Neural cell (in vitro differentiated cells): ENCODE data around the gene KDM1B. TPM values are rescaled to one million over a fixed set of nuclear protein-coding genes. Genes with fewer than 3 reads are reported as not detected.

Experiments
- H2AFZ ChIP-seq: fragments of 200-600, 300-800 bp; sonication (generic), shearing (Covaris generic); 2 replicates; pipeline ENCODE4 v1.6.0; 2014; ENCODE audit warnings: low read depth, mild to moderate bottlenecking, antibody characterized with exemption, low read length, moderate library complexity
- H3F3A ChIP-seq: fragments of 200-600 bp; shearing (Covaris generic); 2 replicates; pipeline ENCODE4 v1.6.1; 2016; ENCODE audit warnings: mild to moderate bottlenecking, moderate library complexity, mixed read lengths, antibody characterized with exemption, low read length; ENCODE audit not compliant: insufficient read depth, poor library complexity, severe bottlenecking
- H3K27ac ChIP-seq: fragments of 200-600, 300-800 bp; sonication (generic), shearing (Covaris generic); 2 replicates; pipeline ENCODE4 v1.5.1; 2014; ENCODE audit warnings: mild to moderate bottlenecking, low read length, moderate library complexity
- H3K27me3 ChIP-seq: fragments of 300-800, 200-600 bp; sonication (generic), shearing (Covaris generic); 2 replicates; pipeline ENCODE4 v1.6.0; 2014; ENCODE audit warnings: mild to moderate bottlenecking, low read depth, low read length, moderate library complexity; ENCODE audit not compliant: insufficient read depth
- H3K36me3 ChIP-seq: fragments of 300-800, 200-600 bp; sonication (generic), shearing (Covaris generic); 2 replicates; pipeline ENCODE4 v1.5.1; 2014; ENCODE audit warnings: mild to moderate bottlenecking, antibody characterized with exemption, low read length, moderate library complexity; ENCODE audit not compliant: insufficient read depth
- H3K4me2 ChIP-seq: fragments of 300-800, 200-600 bp; sonication (generic), shearing (Covaris generic); 2 replicates; pipeline ENCODE4 v1.6.0; 2014; ENCODE audit warnings: mild to moderate bottlenecking, low read length
- H3K4me3 ChIP-seq: fragments of 300-800, 200-600 bp; sonication (generic), shearing (Covaris generic); 2 replicates; pipeline ENCODE4 v1.5.1; 2014; ENCODE audit warnings: mild to moderate bottlenecking, low read length, moderate library complexity
- H3K79me2 ChIP-seq: fragments of 200-600 bp; shearing (Covaris generic); replicated peaks from 2 replicates; pipeline ENCODE4 v1.6.0; 2014; ENCODE audit warnings: mild to moderate bottlenecking, low read length, moderate library complexity; ENCODE audit not compliant: insufficient read depth
- H3K9ac ChIP-seq: fragments of 300-800, 200-600 bp; sonication (generic), shearing (Covaris generic); 2 replicates; pipeline ENCODE4 v1.6.1; 2016; ENCODE audit warnings: mild to moderate bottlenecking, low read length, mixed read lengths
- H3K9me2 ChIP-seq: fragments of 200-600 bp; shearing (Covaris generic); 2 replicates; pipeline ENCODE4 v1.6.1; 2016; ENCODE audit warnings: mild to moderate bottlenecking, low read length, mixed read lengths; ENCODE audit not compliant: insufficient read depth
- H3K9me3 ChIP-seq: fragments of 200-600, 300-800 bp; sonication (generic), shearing (Covaris generic); 2 replicates; pipeline ENCODE4 v1.6.1; 2016; ENCODE audit warnings: mild to moderate bottlenecking, mixed run types, low read length, moderate library complexity, mixed read lengths
- H4K20me1 ChIP-seq: fragments of 200-600 bp; shearing (Covaris generic); 2 replicates; pipeline ENCODE4 v1.6.1; 2016; ENCODE audit warnings: mild to moderate bottlenecking, mixed run types; ENCODE audit not compliant: insufficient read depth
- CTCF ChIP-seq: fragments of 450-650 bp; IDR thresholded peaks from 2 replicates; pipeline ENCODE4 v1.5.1; 2014; ENCODE audit warnings: antibody characterized with exemption, mild to moderate bottlenecking, moderate library complexity; ENCODE audit not compliant: poor library complexity, severe bottlenecking
- EP300 ChIP-seq: fragments of 450-650 bp; conservative IDR thresholded peaks from 2 replicates; pipeline ENCODE4 v1.6.1; 2014; ENCODE audit warnings: antibody characterized with exemption, mild to moderate bottlenecking, moderate library complexity; ENCODE audit not compliant: poor library complexity, severe bottlenecking
- EZH2 ChIP-seq: fragments of 200-600, 300-800 bp; shearing (Covaris generic), sonication (generic); IDR thresholded peaks from 2 replicates; pipeline ENCODE4 v1.6.1; 2014; ENCODE audit warnings: antibody characterized with exemption, low read length, borderline replicate concordance, mild to moderate bottlenecking; ENCODE audit not compliant: insufficient read depth, poor library complexity, severe bottlenecking
- MXI1 ChIP-seq: fragments of 450-650 bp; conservative IDR thresholded peaks from 2 replicates; pipeline ENCODE4 v1.6.1; 2014; ENCODE audit warnings: antibody characterized with exemption, mild to moderate bottlenecking; ENCODE audit not compliant: poor library complexity, severe bottlenecking
- POLR2AphosphoS5 ChIP-seq: IDR thresholded peaks from 2 replicates; pipeline ENCODE4 v1.6.1; 2012
- RAD21 ChIP-seq: fragments of 450-650 bp; conservative IDR thresholded peaks from 2 replicates; pipeline ENCODE4 v1.6.1; 2014; ENCODE audit warnings: antibody characterized with exemption, mild to moderate bottlenecking, moderate library complexity
- REST ChIP-seq: IDR thresholded peaks from 2 replicates; pipeline ENCODE4 v1.6.1; 2012; ENCODE audit warnings: borderline replicate concordance
- SMC3 ChIP-seq: fragments of 450-650 bp; conservative IDR thresholded peaks from 2 replicates; pipeline ENCODE4 v1.6.1; 2014; ENCODE audit warnings: antibody characterized with exemption, mild to moderate bottlenecking, moderate library complexity; ENCODE audit not compliant: poor library complexity
- TAF1 ChIP-seq: IDR thresholded peaks from 2 replicates; pipeline ENCODE4 v1.6.1; 2012; ENCODE audit warnings: low read depth
- polyA plus RNA-seq: library from polyadenylated mRNA; depleted of rRNA; stranded (reverse); fragments of >200 nt; gene quantifications from 2 replicates; pipeline ENCODE4 v1.2.3, GENCODE V29; 2014

Gene KDM1B
- polyA plus RNA-seq, 1 donor from 2014 or later: 24.5 TPM

- H3F3A ChIP-seq: no peaks in the 10 kb centered on the region
- no peak overlapping the region for H3K4me3 ChIP-seq
- no peaks in the 10 kb centered on the region for H3K9me2 ChIP-seq
- H3K9me3 ChIP-seq: no peaks in the 10 kb centered on the region
- H3K79me2 ChIP-seq: peaks cover 28% of the 10 kb centered on the region
- H3K27ac ChIP-seq: no peak overlapping the region
- no peak overlapping the region for H2AFZ ChIP-seq
- H4K20me1 ChIP-seq: no peaks in the 10 kb centered on the region
- peaks cover 14% of the 10 kb centered on the region for H3K36me3 ChIP-seq
- no peak overlapping the region for H3K4me2 ChIP-seq
- no peak overlapping the region for H3K9ac ChIP-seq
- no peaks in the 10 kb centered on the region for H3K27me3 ChIP-seq
- no peak for TF ChIP-seq EP300
- no peak for TF ChIP-seq TAF1
- TF ChIP-seq REST: no peak
- TF ChIP-seq MXI1: no peak
- no peak for TF ChIP-seq CTCF
- TF ChIP-seq SMC3: no peak
- no peak for TF ChIP-seq POLR2AphosphoS5
- TF ChIP-seq EZH2: no peak
- TF ChIP-seq RAD21: no peak
Observed at GRCh38 chr6:18249271-18249670, 94.0 kb downstream of the KDM1B start.

- no peaks in the 10 kb centered on the region for H3K9me2 ChIP-seq
- peaks cover 50% of the 10 kb centered on the region for H3K79me2 ChIP-seq
- no peaks in the 10 kb centered on the region for H3K9me3 ChIP-seq
- no peak overlapping the region for H2AFZ ChIP-seq
- no peaks in the 10 kb centered on the region for H3K27me3 ChIP-seq
- no peak for TF ChIP-seq EP300
- no peak for TF ChIP-seq RAD21
- no peak for TF ChIP-seq MXI1
- TF ChIP-seq POLR2AphosphoS5: no peak
- no peak for TF ChIP-seq TAF1
- TF ChIP-seq CTCF: no peak
- TF ChIP-seq SMC3: no peak
- no peak for TF ChIP-seq EZH2
- TF ChIP-seq REST: no peak
- H3K4me2 ChIP-seq: no peak overlapping the region
- H3K4me3 ChIP-seq: no peak overlapping the region
- no peak overlapping the region for H3K9ac ChIP-seq
- H3F3A ChIP-seq: no peaks in the 10 kb centered on the region
- H3K27ac ChIP-seq: no peak overlapping the region
- no peaks in the 10 kb centered on the region for H4K20me1 ChIP-seq
- H3K36me3 ChIP-seq: peaks cover 15% of the 10 kb centered on the region
Observed at GRCh38 chr6:18253635-18254034, 98.4 kb downstream of the KDM1B start.
